Parathyroid adenoma (tissue), 2 donors: ENCODE data around the gene DNAJB11.

Experiments
- H2AFZ ChIP-seq: fragments of 300-600 bp; sonication (generic); one replicate; pipeline ENCODE4 v1.7.0; 2017; ENCODE audit warnings: antibody characterized with exemption, mild to moderate bottlenecking
- H3K27ac ChIP-seq: fragments of 300-600 bp; sonication (generic); one replicate; pipeline ENCODE4 v1.7.0; 2017
- H3K27me3 ChIP-seq: fragments of 300-600 bp; sonication (generic); one replicate; pipeline ENCODE4 v1.7.0; 2017; ENCODE audit warnings: low read length; ENCODE audit not compliant: control insufficient read depth, insufficient read depth
- H3K36me3 ChIP-seq: fragments of 300-600 bp; sonication (generic); one replicate; pipeline ENCODE4 v1.7.0; 2017; ENCODE audit warnings: low read length; ENCODE audit not compliant: control insufficient read depth, insufficient read depth
- H3K4me1 ChIP-seq: fragments of 300-600 bp; sonication (generic); one replicate; pipeline ENCODE4 v1.7.0; 2017; ENCODE audit warnings: control low read depth
- H3K4me2 ChIP-seq: fragments of 300-600 bp; sonication (generic); one replicate; pipeline ENCODE4 v1.7.0; 2017; ENCODE audit warnings: low read length
- H3K4me3 ChIP-seq: fragments of 300-600 bp; sonication (generic); one replicate; pipeline ENCODE4 v1.7.0; 2017; ENCODE audit warnings: low read depth, low read length
- H3K79me2 ChIP-seq: fragments of 300-600 bp; sonication (generic); one replicate; pipeline ENCODE4 v1.7.0; 2017; ENCODE audit warnings: control low read depth
- H3K9ac ChIP-seq: fragments of 300-600 bp; sonication (generic); one replicate; pipeline ENCODE4 v1.7.0; 2017; ENCODE audit warnings: mild to moderate bottlenecking
- H3K9me3 ChIP-seq: fragments of 300-600 bp; sonication (generic); one replicate; pipeline ENCODE4 v1.7.0; 2017; ENCODE audit warnings: low read length; ENCODE audit not compliant: control insufficient read depth
- TF ChIP-seq, protein P1 (sequence below): fragments of 300-600 bp; sonication (generic); IDR thresholded peaks from one replicate; pipeline ENCODE4 v1.7.0; 2017; ENCODE audit warnings: antibody characterized with exemption, mild to moderate bottlenecking
- donor health status: primary hyperparathyroidism.

The DNAJB11 gene

DNA sequence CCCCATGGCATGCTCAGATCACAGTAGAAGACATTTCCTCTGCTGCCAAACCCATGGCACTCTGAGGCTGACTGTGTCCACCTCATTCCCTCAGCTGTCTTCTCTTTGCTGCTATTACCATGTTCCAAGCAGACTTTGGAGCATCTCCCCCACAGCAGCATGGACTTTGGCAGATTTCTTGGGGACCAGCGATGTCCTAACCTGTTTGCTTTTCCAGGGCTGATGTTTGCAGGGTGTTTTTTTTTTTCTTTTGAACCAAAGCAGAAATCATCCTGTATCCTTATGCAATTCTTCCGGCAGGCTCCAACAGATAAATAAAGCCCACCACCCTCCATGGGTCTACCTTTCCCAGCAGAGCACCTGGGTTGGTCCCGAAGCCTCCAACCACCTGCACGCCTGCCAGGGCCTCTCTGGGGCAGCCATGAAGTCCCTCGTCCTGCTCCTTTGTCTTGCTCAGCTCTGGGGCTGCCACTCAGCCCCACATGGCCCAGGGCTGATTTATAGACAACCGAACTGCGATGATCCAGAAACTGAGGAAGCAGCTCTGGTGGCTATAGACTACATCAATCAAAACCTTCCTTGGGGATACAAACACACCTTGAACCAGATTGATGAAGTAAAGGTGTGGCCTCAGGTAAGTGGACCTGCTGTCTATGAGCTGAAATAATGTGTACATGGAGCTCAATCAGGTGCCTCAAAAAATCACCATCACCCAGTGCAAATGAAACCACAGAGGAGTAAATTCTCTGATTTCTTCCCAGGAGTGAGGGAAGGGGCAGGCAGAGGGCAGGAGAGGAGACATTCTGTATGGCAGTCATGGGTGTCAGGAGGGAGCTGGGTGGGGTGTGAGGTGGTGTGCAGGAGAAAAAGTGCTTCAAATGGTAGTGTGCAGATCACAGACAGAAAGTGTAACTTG is 42.5 kb downstream of the DNAJB11 start, which contains the start of gene AHSG:
AHSG (plus strand) TSS at position 340 of the 916 bp plus-strand sequence; CDS start at position 422, 82 bp downstream.
- Histone ChIP-seq H3K27ac (no peak within 1 kb of the TSS), H3K4me2 (no peak within 1 kb of the TSS), H3K79me2 (no peaks in the 10 kb centered on the region), H3K9me3 (no peaks in the 10 kb centered on the region), H2AFZ (no peak within 1 kb of the TSS), H3K4me3 (no peak within 1 kb of the TSS), H3K36me3 (no peaks in the 10 kb centered on the region), H3K4me1 (no peaks in the 10 kb centered on the region), H3K27me3 (no peaks in the 10 kb centered on the region), H3K9ac (no peak within 1 kb of the TSS)
- TF ChIP-seq, protein P1, sequence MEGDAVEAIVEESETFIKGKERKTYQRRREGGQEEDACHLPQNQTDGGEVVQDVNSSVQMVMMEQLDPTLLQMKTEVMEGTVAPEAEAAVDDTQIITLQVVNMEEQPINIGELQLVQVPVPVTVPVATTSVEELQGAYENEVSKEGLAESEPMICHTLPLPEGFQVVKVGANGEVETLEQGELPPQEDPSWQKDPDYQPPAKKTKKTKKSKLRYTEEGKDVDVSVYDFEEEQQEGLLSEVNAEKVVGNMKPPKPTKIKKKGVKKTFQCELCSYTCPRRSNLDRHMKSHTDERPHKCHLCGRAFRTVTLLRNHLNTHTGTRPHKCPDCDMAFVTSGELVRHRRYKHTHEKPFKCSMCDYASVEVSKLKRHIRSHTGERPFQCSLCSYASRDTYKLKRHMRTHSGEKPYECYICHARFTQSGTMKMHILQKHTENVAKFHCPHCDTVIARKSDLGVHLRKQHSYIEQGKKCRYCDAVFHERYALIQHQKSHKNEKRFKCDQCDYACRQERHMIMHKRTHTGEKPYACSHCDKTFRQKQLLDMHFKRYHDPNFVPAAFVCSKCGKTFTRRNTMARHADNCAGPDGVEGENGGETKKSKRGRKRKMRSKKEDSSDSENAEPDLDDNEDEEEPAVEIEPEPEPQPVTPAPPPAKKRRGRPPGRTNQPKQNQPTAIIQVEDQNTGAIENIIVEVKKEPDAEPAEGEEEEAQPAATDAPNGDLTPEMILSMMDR, result no peak

DNA sequence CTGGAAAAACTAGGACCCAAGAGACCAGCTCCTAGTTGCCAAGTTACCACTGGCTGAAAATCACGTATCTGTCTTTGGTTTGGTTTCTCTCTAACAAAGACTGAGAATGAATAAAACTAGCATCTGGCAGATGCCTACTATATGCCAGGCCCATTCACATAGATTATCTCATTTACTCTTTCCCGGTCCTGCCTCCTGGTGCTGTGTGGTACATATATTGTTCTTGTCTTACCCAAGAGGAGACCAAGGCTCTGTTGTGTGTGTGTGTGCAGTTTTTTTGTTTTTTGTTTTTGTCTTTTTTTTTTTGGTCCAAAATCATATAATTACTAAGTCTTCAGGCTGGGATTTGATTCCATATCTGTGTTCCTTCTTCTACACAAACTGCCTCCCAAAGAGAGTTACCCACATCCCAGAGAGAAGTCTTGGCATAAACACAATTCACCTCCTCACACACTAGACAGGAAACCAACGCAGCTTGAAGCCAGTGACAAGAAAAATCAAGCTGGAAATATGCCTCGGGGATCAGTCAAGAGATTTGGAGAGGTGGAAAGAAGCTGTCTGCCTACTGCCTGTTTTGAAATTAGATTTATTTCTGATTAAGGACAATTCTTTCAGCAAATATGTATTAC is 43.2 kb downstream of the DNAJB11 start:
- H3K4me3 ChIP-seq, result no peak overlapping the region
- TF ChIP-seq, protein P1, result no peak
- no peak overlapping the region for H3K27ac ChIP-seq

DNA sequence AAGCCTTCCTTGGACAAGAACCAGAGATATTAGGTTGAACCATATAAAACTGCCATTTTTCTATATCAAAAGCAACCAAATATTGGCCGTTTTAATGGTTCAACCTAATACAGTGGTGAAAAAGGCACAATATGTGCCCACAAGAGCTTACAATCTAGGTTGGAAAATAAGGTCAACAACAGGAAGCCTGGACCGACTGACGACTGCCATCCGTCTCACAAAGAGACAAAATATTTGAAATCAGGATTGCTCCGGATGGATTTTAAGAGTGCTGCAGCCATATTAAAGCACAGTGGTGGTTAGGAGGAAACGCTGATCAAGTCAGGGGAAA is 43.7 kb downstream of the DNAJB11 start:
- H3K36me3 ChIP-seq, result no peaks in the 10 kb centered on the region
- H3K4me2 ChIP-seq, result no peak overlapping the region
- H3K4me1 ChIP-seq, result no peaks in the 10 kb centered on the region
- no peaks in the 10 kb centered on the region for H3K27me3 ChIP-seq
- H3K27ac ChIP-seq, result no peak overlapping the region
- H3K9ac ChIP-seq, result no peak overlapping the region
- H2AFZ ChIP-seq, result no peak overlapping the region
- no peak overlapping the region for H3K4me3 ChIP-seq
- TF ChIP-seq, protein P1, result no peak
- no peaks in the 10 kb centered on the region for H3K9me3 ChIP-seq
- H3K79me2 ChIP-seq, result no peaks in the 10 kb centered on the region

More for the DNA sequence above, 43.2 kb downstream of the DNAJB11 start:
- Histone ChIP-seq H2AFZ (no peak overlapping the region), H3K9me3 (no peaks in the 10 kb centered on the region), H3K36me3 (no peaks in the 10 kb centered on the region), H3K79me2 (no peaks in the 10 kb centered on the region), H3K4me1 (no peaks in the 10 kb centered on the region), H3K27me3 (no peaks in the 10 kb centered on the region), H3K4me2 (no peak overlapping the region), H3K9ac (no peak overlapping the region)

DNA sequence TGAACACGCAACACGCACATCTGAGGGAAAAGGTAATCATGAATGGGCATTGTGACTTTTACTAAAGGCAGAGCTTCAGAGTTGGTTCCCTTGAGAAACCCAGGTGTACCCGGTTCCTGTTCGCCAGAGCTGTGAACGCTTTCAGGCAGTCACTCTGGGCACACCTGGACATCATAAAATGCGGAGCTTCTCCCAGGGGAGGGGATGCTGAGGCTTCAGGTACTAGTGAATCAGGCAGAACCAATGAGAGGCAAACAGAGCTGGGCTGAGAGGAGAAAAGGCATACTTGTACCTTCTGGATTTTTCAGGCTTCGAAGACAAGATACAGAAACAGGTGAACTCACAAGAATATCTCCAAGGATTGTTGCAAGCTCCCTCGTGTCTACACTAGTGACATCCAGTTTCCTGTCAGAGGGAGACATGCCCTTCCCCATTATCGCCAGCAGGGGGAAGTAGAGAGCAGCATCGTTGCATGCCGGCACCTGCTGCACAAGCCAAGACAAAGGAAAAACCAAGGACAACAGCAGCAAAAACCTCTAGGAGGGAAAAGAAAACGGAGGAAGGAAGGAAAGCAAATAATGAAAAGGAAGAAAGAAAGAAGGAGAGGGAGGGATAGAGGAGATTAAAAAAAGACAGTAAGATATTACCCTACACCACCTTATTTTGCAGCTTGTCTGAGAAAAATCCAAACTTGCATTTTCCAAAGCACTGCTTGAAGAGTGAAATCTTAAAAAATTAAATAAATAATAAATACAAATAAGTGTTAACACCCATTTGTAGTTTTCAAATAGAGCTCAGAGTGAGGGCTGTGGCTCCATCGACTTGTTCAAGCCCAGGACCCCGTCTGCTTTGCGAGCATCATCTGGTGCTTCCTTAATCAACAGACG is 44.3 kb downstream of the DNAJB11 start:
- H3K4me2 ChIP-seq, result no peak overlapping the region
- H3K79me2 ChIP-seq, result no peaks in the 10 kb centered on the region
- TF ChIP-seq, protein P1, result peak; percentile 98
- H3K27me3 ChIP-seq, result no peaks in the 10 kb centered on the region
- H3K9me3 ChIP-seq, result no peaks in the 10 kb centered on the region
- no peak overlapping the region for H3K4me3 ChIP-seq
- no peaks in the 10 kb centered on the region for H3K4me1 ChIP-seq
- H3K27ac ChIP-seq, result no peak overlapping the region
- no peaks in the 10 kb centered on the region for H3K36me3 ChIP-seq
- H3K9ac ChIP-seq, result no peak overlapping the region
- H2AFZ ChIP-seq, result no peak overlapping the region
